ENCODE measurements around the gene KIRREL3.

The KIRREL3 gene

GRCh38 chr11:126702165-126702720 is 298.3 kb downstream of the KIRREL3 start:
- no peak for TF ChIP-seq CTCF (conservative IDR thresholded peaks at IDR 0.05)
- no peak overlapping the region for H3K27ac ChIP-seq

DNA sequence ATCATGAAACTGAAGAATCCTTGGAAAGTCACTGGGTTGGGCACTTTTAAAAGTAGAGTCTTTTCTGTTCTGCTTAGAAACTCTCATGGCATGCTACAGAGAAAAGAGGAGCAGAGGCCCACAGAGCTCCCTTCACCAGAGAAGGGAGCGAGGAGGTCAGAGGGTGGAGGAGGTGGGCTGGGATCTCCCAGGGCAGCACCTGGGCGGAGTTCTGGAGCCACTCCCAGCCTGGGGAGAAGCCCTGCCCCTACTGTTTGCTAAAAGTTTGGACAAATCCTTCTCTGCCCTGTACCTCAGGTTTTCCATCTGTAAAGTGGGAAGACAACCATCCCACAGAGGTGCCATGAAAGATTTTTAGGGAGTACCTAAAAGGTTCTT is 299.1 kb downstream of the KIRREL3 start:
- no peak for TF ChIP-seq CTCF (conservative IDR thresholded peaks at IDR 0.05)
- no peak overlapping the region for H3K27ac ChIP-seq

GRCh38 chr11:126700768-126701519 is 299.6 kb downstream of the KIRREL3 start:
- H3K27ac ChIP-seq, result no peak overlapping the region
- no peak for TF ChIP-seq CTCF (conservative IDR thresholded peaks at IDR 0.05)

DNA sequence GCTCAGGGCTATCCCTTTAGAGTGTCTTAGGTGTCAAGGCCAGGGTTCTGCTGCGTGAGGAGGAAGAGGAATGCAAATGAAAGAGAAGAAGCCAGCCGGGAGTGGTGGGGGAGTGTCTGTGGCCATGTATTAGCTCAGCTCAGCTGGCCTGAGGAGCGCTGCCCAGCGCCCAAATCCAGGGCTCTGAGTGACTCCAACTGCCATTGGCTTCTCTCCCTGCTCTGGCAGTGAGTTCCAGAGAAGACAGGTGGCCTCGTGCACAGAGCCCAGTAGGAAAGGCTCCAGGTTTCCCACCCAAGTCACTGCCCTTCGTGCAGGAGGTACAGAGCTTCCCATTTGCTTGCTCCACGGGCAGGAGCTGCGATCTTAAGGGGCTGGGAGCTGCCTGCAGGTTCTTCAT is 302.0 kb downstream of the KIRREL3 start:
- no peak overlapping the region for H3K27ac ChIP-seq
- no peak for TF ChIP-seq CTCF (conservative IDR thresholded peaks at IDR 0.05)

- no peak for TF ChIP-seq CTCF (conservative IDR thresholded peaks at IDR 0.05)
- H3K27ac ChIP-seq, result no peak overlapping the region
Measured at GRCh38 chr11:126697936-126698335, 302.6 kb downstream of the KIRREL3 start.

- H3K27ac ChIP-seq, result no peak overlapping the region
- TF ChIP-seq CTCF (conservative IDR thresholded peaks at IDR 0.05), result no peak
Measured at GRCh38 chr11:126696982-126697381, 303.6 kb downstream of the KIRREL3 start.

GRCh38 chr11:126695293-126695692 is 305.3 kb downstream of the KIRREL3 start:
- TF ChIP-seq CTCF (conservative IDR thresholded peaks at IDR 0.05), result no peak

More at GRCh38 chr11:126695293-126695692, 305.3 kb downstream of the KIRREL3 start:
- H3K27ac ChIP-seq, result no peak overlapping the region
